ENCODE measurements around the gene OCLN. TPM values are rescaled to one million over a fixed set of nuclear protein-coding genes. Genes with fewer than 3 reads are reported as not detected.
A peak's percentile ranks its signal among the peaks of the same experiment; 100 is the strongest.

Gene OCLN
- total RNA-seq, 1 experiment from 2014 or later, result 56.7 TPM

- ChIA-PET RAD21 (ENCODE audit: low non-redundant PET in 1 of 2, low total read pairs in 2 of 2, uncharacterized antibody in 2 of 2, unreplicated experiment in 2 of 2) (no interaction called here), CTCF (no interaction called here), POLR2A (no interaction called here)
- intact Hi-C loops (cut with micrococcal nuclease), result no loop called here
- Histone ChIP-seq H3K27me3 (ENCODE audit: insufficient read depth, low read length) (no peaks in the 10 kb centered on the region), H3K4me2 (ENCODE audit: low read length) (peak overlapping the region; percentile 97), H3K79me2 (ENCODE audit: insufficient read depth, low read length) (peaks cover 68% of the 10 kb centered on the region), H3K36me3 (ENCODE audit: control insufficient read depth in 1 of 2, insufficient read depth in 2 of 2, low read length in 2 of 2) (no peaks in the 10 kb centered on the region), H3K9ac (ENCODE audit: low read length) (peak overlapping the region; percentile 91), H2AFZ (ENCODE audit: low read depth, low read length, poor library complexity, severe bottlenecking) (no peak overlapping the region), H3K4me1 (ENCODE audit: control insufficient read depth in 1 of 2, insufficient read depth in 2 of 2, low read length in 2 of 2) (peaks cover 20 to 56% of the 10 kb centered on the region in 2 experiments), H3K27ac (ENCODE audit: low read depth, low read length) (peak overlapping the region; percentile 90; the same call in 1 of the 2 replicates), H3K9me2 (ENCODE audit: insufficient read depth) (no peaks in the 10 kb centered on the region), H3K9me3 (ENCODE audit: control insufficient read depth in 1 of 2, insufficient read depth in 1 of 2, low read depth in 1 of 2, low read length in 2 of 2) (no peaks in the 10 kb centered on the region), H3K4me3 (replicated peaks in 1 of 2; ENCODE audit: low read depth in 1 of 2, low read length in 2 of 2) (peak overlapping the region; percentile 84 to 86), H4K20me1 (ENCODE audit: insufficient read depth) (no peaks in the 10 kb centered on the region)
- TF ChIP-seq ZBTB33 (IDR thresholded peaks at IDR 0.05; ENCODE audit: extremely low read depth, insufficient replicate concordance, low read length) (no peak), ZFX (IDR thresholded peaks at IDR 0.05) (no peak), MAX (IDR thresholded peaks at IDR 0.05) (no peak), JUND (IDR thresholded peaks at IDR 0.05) (no peak), TCF7L2 (IDR thresholded peaks at IDR 0.05; ENCODE audit: borderline replicate concordance, extremely low read depth, insufficient read depth, insufficient read length) (no peak)
- BruUV-seq (replicated peaks), result no TSS peak
- DNase-seq (ENCODE audit: low read depth, low spot score) (no peak), ATAC-seq (no peak)
Observed at GRCh38 chr5:69494452-69494851, 1.9 kb downstream of the OCLN start.

- no peaks in the 10 kb centered on the region for H4K20me1 ChIP-seq (ENCODE audit: insufficient read depth)
- H3K4me1 ChIP-seq (ENCODE audit: control insufficient read depth in 1 of 2, insufficient read depth in 2 of 2, low read length in 2 of 2), result peaks cover 40 to 71% of the 10 kb centered on the region in 2 experiments
- no peaks in the 10 kb centered on the region for H3K9me2 ChIP-seq (ENCODE audit: insufficient read depth)
- DNase-seq (ENCODE audit: low read depth, low spot score), result no peak
- BruUV-seq (replicated peaks), result no TSS peak
- no peak overlapping the region for H2AFZ ChIP-seq (ENCODE audit: low read depth, low read length, poor library complexity, severe bottlenecking)
- CTCF ChIA-PET, result no interaction called here
- peak overlapping the region; percentile 0; the same call in 1 of the 2 replicates for H3K4me2 ChIP-seq (ENCODE audit: low read length)
- ATAC-seq, result no peak
- no peak overlapping the region for H3K27ac ChIP-seq (ENCODE audit: low read depth, low read length)
- no peak overlapping the region for H3K9ac ChIP-seq (ENCODE audit: low read length)
- RAD21 ChIA-PET (ENCODE audit: low non-redundant PET in 1 of 2, low total read pairs in 2 of 2, uncharacterized antibody in 2 of 2, unreplicated experiment in 2 of 2), result no interaction called here
- POLR2A ChIA-PET, result no interaction called here
- H3K79me2 ChIP-seq (ENCODE audit: insufficient read depth, low read length), result peaks cover 91% of the 10 kb centered on the region
- no peaks in the 10 kb centered on the region for H3K36me3 ChIP-seq (ENCODE audit: control insufficient read depth in 1 of 2, insufficient read depth in 2 of 2, low read length in 2 of 2)
- no peaks in the 10 kb centered on the region for H3K9me3 ChIP-seq (ENCODE audit: control insufficient read depth in 1 of 2, insufficient read depth in 1 of 2, low read depth in 1 of 2, low read length in 2 of 2)
- H3K27me3 ChIP-seq (ENCODE audit: insufficient read depth, low read length), result no peaks in the 10 kb centered on the region
- H3K4me3 ChIP-seq (replicated peaks in 1 of 2; ENCODE audit: low read depth in 1 of 2, low read length in 2 of 2), result no peak overlapping the region
- intact Hi-C loops (cut with micrococcal nuclease), result no loop called here
- TF ChIP-seq CBX3 (IDR thresholded peaks at IDR 0.05; ENCODE audit: low read depth) (no peak), EGR1 (IDR thresholded peaks at IDR 0.05; ENCODE audit: low read depth) (no peak), TCF7L2 (IDR thresholded peaks at IDR 0.05; ENCODE audit: borderline replicate concordance, extremely low read depth, insufficient read depth, insufficient read length) (no peak), POLR2AphosphoS5 (IDR thresholded peaks at IDR 0.05; ENCODE audit: low read depth, low read length) (no peak), ZFX (IDR thresholded peaks at IDR 0.05) (no peak), EZH2phosphoT487 (IDR thresholded peaks at IDR 0.05; ENCODE audit: borderline replicate concordance) (no peak), JUND (IDR thresholded peaks at IDR 0.05) (no peak), RAD21 (IDR thresholded peaks at IDR 0.05; ENCODE audit: low read depth) (no peak), YY1 (IDR thresholded peaks at IDR 0.05; ENCODE audit: extremely low read depth, insufficient replicate concordance, low read depth, low read length) (no peak), CTCF (IDR thresholded peaks at IDR 0.05 in 2 of 3, conservative IDR thresholded peaks at IDR 0.05 in 1 of 3; ENCODE audit: borderline replicate concordance in 1 of 3, insufficient read depth in 1 of 3, low read depth in 2 of 3, low read length in 2 of 3) (no peak), ZBTB33 (IDR thresholded peaks at IDR 0.05; ENCODE audit: extremely low read depth, insufficient replicate concordance, low read length) (no peak), SP1 (IDR thresholded peaks at IDR 0.05; ENCODE audit: low read depth) (no peak)
Observed at GRCh38 chr5:69497006-69497520, 4.5 kb downstream of the OCLN start.
